IMR-90 (cell line): ENCODE results near the gene PARVG. TPM values are rescaled to one million over a fixed set of nuclear protein-coding genes. Genes with fewer than 3 reads are reported as not detected.

Source experiments
- ATAC-seq: fragments of 200-7000 bp; cut with Tn5 transposase; 2 replicates; pipeline ENCODE4 v1.9.1; 2020; ENCODE audit warnings: low read depth, mild to moderate bottlenecking, moderate library complexity
- BruUV-seq: library from RNA; stranded (reverse); fragments of 400-500 nt; replicated peaks from 2 replicates; lab custom pipeline; 2021; lab: Mats Ljungman, UMichigan
- CTCF ChIA-PET: fragments of 300-600 bp; formaldehyde crosslinking; extraction: SDS; loops from one replicate; lab custom pipeline; 2021; ENCODE audit warnings: antibody characterized with exemption; lab: Yijun Ruan, JAX
- POLR2A ChIA-PET: fragments of 300-600 bp; sonication (Branson Sonifier 250); formaldehyde crosslinking; loops from one replicate; lab custom pipeline; 2022; ENCODE audit warnings: antibody characterized with exemption; ENCODE audit not compliant: unreplicated experiment; lab: Charles Lee
- DNase-seq: peaks from one replicate; pipeline ENCODE4 v3.0.0; 2013
- H2AFZ ChIP-seq: replicated peaks from 2 replicates; pipeline ENCODE3; 2013; ENCODE audit warnings: low read length, mild to moderate bottlenecking; ENCODE audit not compliant: poor library complexity
- H2AK5ac ChIP-seq: 2 replicates; pipeline ENCODE4 v1.6.1; 2013; ENCODE audit warnings: low read depth, low read length, inconsistent platforms
- H2AK9ac ChIP-seq: replicated peaks from 2 replicates; pipeline ENCODE3; 2013; ENCODE audit warnings: mild to moderate bottlenecking, low read depth, low read length, moderate library complexity; ENCODE audit not compliant: poor library complexity
- H2BK120ac ChIP-seq: 2 replicates; pipeline ENCODE4 v1.6.1; 2013; ENCODE audit warnings: low read depth, low read length, inconsistent platforms
- H2BK15ac ChIP-seq: 3 replicates; pipeline ENCODE4 v1.6.1; 2013; ENCODE audit warnings: low read depth, low read length, inconsistent platforms
- H2BK20ac ChIP-seq: 2 replicates; pipeline ENCODE4 v1.6.1; 2013; ENCODE audit warnings: low read depth, mild to moderate bottlenecking, inconsistent platforms, low read length, moderate library complexity
- H2BK5ac ChIP-seq: 2 replicates; pipeline ENCODE4 v1.6.1; 2013; ENCODE audit warnings: mild to moderate bottlenecking, low read depth, low read length, inconsistent platforms; ENCODE audit not compliant: poor library complexity, severe bottlenecking
- H3K14ac ChIP-seq: replicated peaks from 2 replicates; pipeline ENCODE4 v1.6.1; 2013; ENCODE audit warnings: low read depth, low read length, inconsistent platforms
- H3K18ac ChIP-seq: 2 replicates; pipeline ENCODE4 v1.6.1; 2013; ENCODE audit warnings: low read depth, low read length, control low read depth
- H3K23ac ChIP-seq: 2 replicates; pipeline ENCODE4 v1.6.1; 2013; ENCODE audit warnings: low read depth, low read length, inconsistent platforms
- H3K27ac ChIP-seq: 2 replicates; pipeline ENCODE4 v1.5.1; 2013; ENCODE audit warnings: mild to moderate bottlenecking, control low read depth, low read length; ENCODE audit not compliant: insufficient read depth
- H3K27me3 ChIP-seq: 2 replicates; pipeline ENCODE4 v1.6.1; 2013; ENCODE audit warnings: low read length; ENCODE audit not compliant: control insufficient read depth, insufficient read depth
- H3K36me3 ChIP-seq: 2 replicates; pipeline ENCODE4 v1.6.1; 2013; ENCODE audit warnings: low read length, mixed read lengths; ENCODE audit not compliant: control insufficient read depth, insufficient read depth
- H3K4ac ChIP-seq: 2 replicates; pipeline ENCODE4 v1.6.1; 2013; ENCODE audit warnings: low read depth, low read length, inconsistent platforms
- H3K4me1 ChIP-seq: 2 replicates; pipeline ENCODE4 v1.6.1; 2013; ENCODE audit warnings: low read length, mixed read lengths; ENCODE audit not compliant: control insufficient read depth, insufficient read depth
- H3K4me2 ChIP-seq: 2 replicates; pipeline ENCODE4 v1.6.1; 2013; ENCODE audit warnings: low read depth, mild to moderate bottlenecking, control low read depth, low read length, moderate library complexity
- H3K4me3 ChIP-seq: 2 replicates; pipeline ENCODE4 v1.5.1; 2013; ENCODE audit warnings: low read depth, mild to moderate bottlenecking, control low read depth, low read length, moderate library complexity; ENCODE audit not compliant: insufficient read depth
- H3K56ac ChIP-seq: 2 replicates; pipeline ENCODE4 v1.6.1; 2013; ENCODE audit warnings: low read length, inconsistent platforms; ENCODE audit not compliant: insufficient read depth; ENCODE audit errors: extremely low read depth
- H3K79me1 ChIP-seq, 2 experiments: 2 replicates each; pipeline ENCODE4 v1.6.1; 2013; ENCODE audit warnings: low read length in 2 of 2, inconsistent platforms in 1 of 2, low read depth in 1 of 2
- H3K9ac ChIP-seq: 2 replicates; pipeline ENCODE4 v1.6.1; 2013; ENCODE audit warnings: low read depth, low read length, control low read depth
- H3K9me1 ChIP-seq: 2 replicates; pipeline ENCODE4 v1.6.1; 2013; ENCODE audit warnings: low read length, inconsistent platforms; ENCODE audit not compliant: insufficient read depth
- H3K9me3 ChIP-seq: 2 replicates; pipeline ENCODE4 v1.6.1; 2013; ENCODE audit warnings: low read length; ENCODE audit not compliant: control insufficient read depth, insufficient read depth
- H4K20me1 ChIP-seq: 2 replicates; pipeline ENCODE4 v1.6.1; 2013; ENCODE audit warnings: low read length, inconsistent platforms; ENCODE audit not compliant: insufficient read depth
- H4K5ac ChIP-seq: 2 replicates; pipeline ENCODE4 v1.6.1; 2013; ENCODE audit warnings: mild to moderate bottlenecking, low read depth, low read length, control low read depth
- H4K8ac ChIP-seq, 2 experiments: 2 replicates each; pipeline ENCODE4 v1.6.1; 2013; ENCODE audit warnings: low read depth in 2 of 2, low read length in 2 of 2, control low read depth in 1 of 2, inconsistent platforms in 1 of 2
- H4K91ac ChIP-seq: 2 replicates; pipeline ENCODE4 v1.6.1; 2013; ENCODE audit warnings: low read depth, low read length, inconsistent platforms; ENCODE audit not compliant: insufficient read depth
- BHLHE40 ChIP-seq: fragments of 150-350 bp; IDR thresholded peaks from 2 replicates; pipeline ENCODE4 v1.6.1; 2016; ENCODE audit warnings: mild to moderate bottlenecking, low read depth, low read length
- CEBPB ChIP-seq: IDR thresholded peaks from 2 replicates; pipeline ENCODE4 v1.6.1; 2012; ENCODE audit warnings: low read depth, low read length, improper control_type of control experiment
- CHD1 ChIP-seq: IDR thresholded peaks from 2 replicates; pipeline ENCODE4 v1.6.1; 2012; ENCODE audit warnings: low read depth, low read length, improper control_type of control experiment
- CTCF ChIP-seq: conservative IDR thresholded peaks from 2 replicates; pipeline ENCODE4 v1.5.1; 2012; ENCODE audit warnings: mild to moderate bottlenecking, low read depth, low read length, improper control_type of control experiment
- ELK1 ChIP-seq: fragments of 150-350 bp; IDR thresholded peaks from 2 replicates; pipeline ENCODE4 v1.6.1; 2016; ENCODE audit warnings: low read depth, mild to moderate bottlenecking, low read length, moderate library complexity, borderline replicate concordance
- FOS ChIP-seq: fragments of 150-350 bp; IDR thresholded peaks from 2 replicates; pipeline ENCODE4 v1.6.1; 2016; ENCODE audit warnings: low read depth, low read length
- MAFK ChIP-seq: IDR thresholded peaks from 2 replicates; pipeline ENCODE4 v1.6.1; 2012; ENCODE audit warnings: low read depth, low read length, improper control_type of control experiment
- MAZ ChIP-seq: IDR thresholded peaks from 2 replicates; pipeline ENCODE4 v1.6.1; 2012; ENCODE audit warnings: low read depth, mild to moderate bottlenecking, low read length, improper control_type of control experiment, moderate library complexity, borderline replicate concordance
- MXI1 ChIP-seq: IDR thresholded peaks from 2 replicates; pipeline ENCODE4 v1.6.1; 2012; ENCODE audit warnings: low read depth, mild to moderate bottlenecking, low read length, moderate library complexity, borderline replicate concordance
- NFE2L2 ChIP-seq: fragments of 150-350 bp; IDR thresholded peaks from 2 replicates; pipeline ENCODE4 v1.6.1; 2016; ENCODE audit warnings: low read depth, mild to moderate bottlenecking, low read length
- POLR2A ChIP-seq: IDR thresholded peaks from 2 replicates; pipeline ENCODE4 v1.6.1; 2012; ENCODE audit warnings: mild to moderate bottlenecking, low read depth, low read length
- RAD21 ChIP-seq: IDR thresholded peaks from 2 replicates; pipeline ENCODE4 v1.6.1; 2012; ENCODE audit warnings: low read length, improper control_type of control experiment
- RCOR1 ChIP-seq: IDR thresholded peaks from 2 replicates; pipeline ENCODE4 v1.6.1; 2012; ENCODE audit warnings: mild to moderate bottlenecking, low read length, improper control_type of control experiment; ENCODE audit not compliant: insufficient replicate concordance
- RFX5 ChIP-seq: IDR thresholded peaks from 2 replicates; pipeline ENCODE4 v1.8.0; 2012; ENCODE audit warnings: low read depth, mild to moderate bottlenecking, low read length, moderate library complexity
- SMC3 ChIP-seq: fragments of 150-350 bp; IDR thresholded peaks from 2 replicates; pipeline ENCODE4 v1.6.1; 2016; ENCODE audit warnings: low read depth, mild to moderate bottlenecking, antibody characterized with exemption, low read length, moderate library complexity
- USF2 ChIP-seq: fragments of 150-350 bp; IDR thresholded peaks from 2 replicates; pipeline ENCODE4 v1.6.1; 2017; ENCODE audit warnings: mild to moderate bottlenecking, antibody characterized with exemption, low read length, low read depth
- WGBS, 2 experiments: methylation state at CpG; one replicate each; pipeline versions ENCODE4 v1.1.5 to v1.1.7; 2013; ENCODE audit warnings: missing lambda C conversion rate in 2 of 2; ENCODE audit not compliant: insufficient read length in 1 of 2; ENCODE audit errors: extremely low coverage in 2 of 2; 5-methylcytosine and 5-hydroxymethylcytosine counted together
- dilution Hi-C: fragments of 300-500 bp; cut with HindIII; formaldehyde crosslinking; loops from one replicate; pipeline ENCODE4 v1.14.3; 2018; ENCODE audit warnings: low sequenced_read_pairs; ENCODE audit not compliant: unreplicated experiment
- in situ Hi-C: fragments of 300-500 bp; cut with MboI; formaldehyde crosslinking; loops from 3 replicates; pipeline ENCODE4 v1.14.3; 2019; ENCODE audit warnings: low sequenced_read_pairs, inconsistent platforms, mixed read lengths
- intact Hi-C: fragments of 100-400 bp; cut with micrococcal nuclease; formaldehyde crosslinking; loops from 2 replicates; pipeline ENCODE4 v1.10.0; 2022
- polyA plus RNA-seq, 3 experiments: library from polyadenylated mRNA; depleted of rRNA; stranded (reverse); fragments of >200 nt; gene quantifications; 2 replicates each; pipeline ENCODE4 v1.2.3, GENCODE V29; 2012; ENCODE audit warnings: low replicate concordance in 1 of 3
- total RNA-seq: library from RNA; depleted of rRNA; stranded (reverse); fragments of >200 nt; gene quantifications from 2 replicates; pipeline ENCODE4 v1.2.3, GENCODE V29; 2012

Gene PARVG
- total and polyA plus RNA-seq, 2 of the 4 experiments (the other 2 are of a cell fraction): not detected

GRCh38 chr22:44187652-44188230, 7.0 kb downstream of the PARVG start:
- Histone ChIP-seq H2AFZ (no peak overlapping the region), H4K5ac (no peak overlapping the region), H3K4me2 (no peak overlapping the region), H3K14ac (no peak overlapping the region), H3K18ac (no peak overlapping the region), H3K9ac (no peak overlapping the region), H2AK5ac (no peak overlapping the region), H3K27me3 (peaks cover 31% of the 10 kb centered on the region), H2BK20ac (no peak overlapping the region), H3K79me1 (no peaks in the 10 kb centered on the region), H3K4me1 (no peaks in the 10 kb centered on the region), H3K4ac (no peak overlapping the region), H4K8ac (no peak overlapping the region), H3K36me3 (no peaks in the 10 kb centered on the region), H3K56ac (no peak overlapping the region), H3K23ac (no peak overlapping the region), H2AK9ac (peak overlapping the region; percentile 45), H2BK120ac (no peak overlapping the region), H3K9me1 (no peaks in the 10 kb centered on the region), H4K91ac (no peak overlapping the region), H4K20me1 (no peaks in the 10 kb centered on the region; the same call in 1 of the 2 replicates), H2BK15ac (no peak overlapping the region), H2BK5ac (no peak overlapping the region), H3K9me3 (no peaks in the 10 kb centered on the region), H3K4me3 (no peak overlapping the region), H3K27ac (no peak overlapping the region)
- ATAC-seq (no peak), DNase-seq (no peak)
- in situ Hi-C loops: no loop called here
- POLR2A ChIA-PET: no interaction called here
- dilution Hi-C loops: no loop called here
- WGBS, 2 experiments: 100% methylated on average over 1 of the region's 12 CpGs; no CpG with 5 or more reads in 1 of the 2 experiments
- no TSS peak for BruUV-seq
- no peak for TF ChIP-seq CEBPB
- TF ChIP-seq MAZ: no peak
- no peak for TF ChIP-seq POLR2A
- no peak for TF ChIP-seq CHD1
- TF ChIP-seq MXI1: no peak
- TF ChIP-seq RCOR1: no peak
- TF ChIP-seq NFE2L2: no peak
- no peak for TF ChIP-seq RAD21
- no peak for TF ChIP-seq SMC3
- no peak for TF ChIP-seq CTCF
- TF ChIP-seq FOS: no peak
- TF ChIP-seq MAFK: no peak
- no peak for TF ChIP-seq ELK1
- TF ChIP-seq USF2: no peak
- TF ChIP-seq RFX5: no peak
- TF ChIP-seq BHLHE40: no peak
- CTCF ChIA-PET: no interaction called here
- intact Hi-C loops: no loop called here
